H1 (cell line): ENCODE measurements around the gene CEP68. TPM values are rescaled to one million over a fixed set of nuclear protein-coding genes. Genes with fewer than 3 reads are reported as not detected.

ENCODE experiments used
- CTCF ChIA-PET: fragments of 300-600 bp; sonication (Branson Sonifier 250); formaldehyde crosslinking; loops from one replicate; lab custom pipeline; 2021; ENCODE audit not compliant: partially characterized antibody; lab: Charles Lee
- POLR2A ChIA-PET: fragments of 300-600 bp; sonication (Branson Sonifier 250); formaldehyde crosslinking; loops from one replicate; lab custom pipeline; 2021; ENCODE audit warnings: inconsistent platforms; ENCODE audit not compliant: partially characterized antibody; lab: Charles Lee
- DNase-seq, 2 experiments: peaks; one replicate each; pipeline versions ENCODE4 v3.0.0 to v3.0.0-alpha.2; 2010 to 2022; ENCODE audit warnings: low spot score in 2 of 2, low read depth in 1 of 2, mixed read lengths in 1 of 2
- FAIRE-seq: peaks from 2 replicates; lab custom pipeline; 2011; peaks lifted over from hg19 to GRCh38; lab: Jason Lieb, UNC
- H2AFZ ChIP-seq: 2 replicates; pipeline ENCODE4 v1.8.1; 2012; ENCODE audit warnings: low read length, inconsistent platforms
- H2AK5ac ChIP-seq: 2 replicates; pipeline ENCODE4 v1.6.1; 2013; ENCODE audit warnings: low read depth, low read length
- H2BK120ac ChIP-seq: replicated peaks from 2 replicates; pipeline ENCODE3; 2013; ENCODE audit warnings: low read depth, low read length, inconsistent platforms
- H2BK12ac ChIP-seq: 2 replicates; pipeline ENCODE4 v1.6.1; 2013; ENCODE audit warnings: low read depth, low read length
- H2BK15ac ChIP-seq: 2 replicates; pipeline ENCODE4 v1.6.1; 2013; ENCODE audit warnings: low read length
- H2BK20ac ChIP-seq: 2 replicates; pipeline ENCODE4 v1.6.1; 2013; ENCODE audit warnings: low read length
- H2BK5ac ChIP-seq: 2 replicates; pipeline ENCODE4 v1.6.1; 2013; ENCODE audit warnings: low read depth, low read length
- H3K14ac ChIP-seq: 2 replicates; pipeline ENCODE4 v1.6.1; 2013; ENCODE audit warnings: inconsistent platforms; ENCODE audit not compliant: insufficient read length
- H3K18ac ChIP-seq: 2 replicates; pipeline ENCODE4 v1.6.1; 2013; ENCODE audit warnings: low read length; ENCODE audit errors: extremely low read depth
- H3K23ac ChIP-seq: 2 replicates; pipeline ENCODE4 v1.6.1; 2013; ENCODE audit warnings: inconsistent platforms; ENCODE audit not compliant: insufficient read length
- H3K23me2 ChIP-seq: 2 replicates; pipeline ENCODE4 v1.6.1; 2013; ENCODE audit warnings: low read depth, low read length
- H3K27ac ChIP-seq: 2 replicates; pipeline ENCODE4 v1.6.1; 2011; ENCODE audit warnings: low read depth, low read length, inconsistent platforms
- H3K27me3 ChIP-seq, 4 experiments: replicated peaks in 1 of 4; 1 replicate in 1 of 4; 2 replicates in 3 of 4; pipeline versions ENCODE4 v1.6.1 to v1.8.1; 2011 to 2013; ENCODE audit warnings: low read length in 3 of 4, mild to moderate bottlenecking in 3 of 4, inconsistent platforms in 2 of 4, mixed read lengths in 2 of 4, moderate library complexity in 1 of 4; ENCODE audit not compliant: control insufficient read depth in 3 of 4, insufficient read depth in 3 of 4; ENCODE audit errors: extremely low read depth in 1 of 4
- H3K36me3 ChIP-seq, 4 experiments: 2 replicates each; pipeline versions ENCODE4 v1.6.1 to v1.8.1; 2011 to 2013; ENCODE audit warnings: mild to moderate bottlenecking in 4 of 4, low read length in 3 of 4, moderate library complexity in 2 of 4, control low read depth in 1 of 4, inconsistent platforms in 1 of 4; ENCODE audit not compliant: insufficient read depth in 4 of 4, control insufficient read depth in 2 of 4
- H3K4ac ChIP-seq: replicated peaks from 2 replicates; pipeline ENCODE3; 2013; ENCODE audit warnings: low read length, low read depth, mixed read lengths, inconsistent platforms; ENCODE audit not compliant: insufficient read length
- H3K4me1 ChIP-seq, 4 experiments: replicated peaks in 1 of 4; 1 replicate in 1 of 4; 2 replicates in 3 of 4; pipeline versions ENCODE4 v1.6.1 to v1.8.1; 2011 to 2013; ENCODE audit warnings: low read length in 3 of 4, inconsistent platforms in 2 of 4, mixed read lengths in 1 of 4; ENCODE audit not compliant: insufficient read depth in 4 of 4, control insufficient read depth in 3 of 4
- H3K4me2 ChIP-seq, 2 experiments: 2 replicates each; pipeline versions ENCODE4 v1.6.1 to v1.8.1; 2011 to 2013; ENCODE audit warnings: low read depth in 2 of 2, low read length in 2 of 2, control low read depth in 1 of 2, inconsistent platforms in 1 of 2, mild to moderate bottlenecking in 1 of 2; ENCODE audit not compliant: insufficient read depth in 1 of 2
- H3K4me3 ChIP-seq, 4 experiments: fragments of 200-600, 300-600 bp in 1 of 4; sonication (generic), shearing (Covaris generic), sonication (Bioruptor Twin) in 1 of 4; 2 replicates each; pipeline versions ENCODE4 v1.5.1 to v1.8.1; 2011 to 2016; ENCODE audit warnings: low read length in 4 of 4, low read depth in 3 of 4, control low read depth in 2 of 4, inconsistent platforms in 2 of 4, mild to moderate bottlenecking in 2 of 4, mixed read lengths in 1 of 4, moderate library complexity in 1 of 4; ENCODE audit not compliant: insufficient read depth in 2 of 4; ENCODE audit errors: extremely low read depth in 1 of 4
- H3K56ac ChIP-seq: replicated peaks from 2 replicates; pipeline ENCODE3; 2013; ENCODE audit warnings: low read depth, mild to moderate bottlenecking, mixed read lengths, low read length, inconsistent platforms; ENCODE audit not compliant: insufficient read length
- H3K79me1 ChIP-seq: 2 replicates; pipeline ENCODE4 v1.6.1; 2013; ENCODE audit warnings: low read depth, low read length, control low read depth
- H3K79me2 ChIP-seq, 2 experiments: 2 replicates each; pipeline versions ENCODE4 v1.6.1 to v1.8.1; 2012 to 2013; ENCODE audit warnings: low read length in 2 of 2, mild to moderate bottlenecking in 2 of 2, inconsistent platforms in 1 of 2; ENCODE audit not compliant: insufficient read depth in 2 of 2, control insufficient read depth in 1 of 2
- H3K9ac ChIP-seq, 4 experiments: replicated peaks in 1 of 4; 1 replicate in 1 of 4; 2 replicates in 3 of 4; pipeline versions ENCODE4 v1.6.1 to v1.8.1; 2011 to 2013; ENCODE audit warnings: low read depth in 3 of 4, low read length in 3 of 4, control low read depth in 2 of 4, mild to moderate bottlenecking in 2 of 4, moderate library complexity in 2 of 4, inconsistent platforms in 1 of 4; ENCODE audit errors: extremely low read depth in 1 of 4
- H3K9me3 ChIP-seq, 2 experiments: 2 replicates each; pipeline versions ENCODE4 v1.6.1 to v1.8.1; 2012 to 2013; ENCODE audit warnings: mild to moderate bottlenecking in 2 of 2, moderate library complexity in 2 of 2, control low read depth in 1 of 2, inconsistent platforms in 1 of 2, low read depth in 1 of 2, low read length in 1 of 2, mixed read lengths in 1 of 2; ENCODE audit not compliant: insufficient read depth in 2 of 2
- H4K20me1 ChIP-seq, 2 experiments: replicated peaks in 1 of 2; 2 replicates each; pipeline versions ENCODE3 to v1.8.1; 2011 to 2013; ENCODE audit warnings: inconsistent platforms in 2 of 2, low read length in 2 of 2, mild to moderate bottlenecking in 1 of 2; ENCODE audit not compliant: insufficient read depth in 2 of 2, control insufficient read depth in 1 of 2
- H4K5ac ChIP-seq: 2 replicates; pipeline ENCODE4 v1.6.1; 2013; ENCODE audit warnings: low read length, low read depth, mixed read lengths, inconsistent platforms; ENCODE audit not compliant: insufficient read length
- H4K8ac ChIP-seq: 2 replicates; pipeline ENCODE4 v1.8.0; 2013; ENCODE audit warnings: mild to moderate bottlenecking, moderate library complexity, low read length, inconsistent platforms; ENCODE audit not compliant: insufficient read depth; ENCODE audit errors: extremely low read depth
- H4K91ac ChIP-seq: replicated peaks from 2 replicates; pipeline ENCODE3; 2013; ENCODE audit warnings: low read length, mixed read lengths, inconsistent platforms; ENCODE audit not compliant: insufficient read length
- CBX5 ChIP-seq: fragments of 300-800, 300-1000 bp; sonication (generic); IDR thresholded peaks from 2 replicates; pipeline ENCODE4 v1.7.1; 2016; ENCODE audit warnings: antibody characterized with exemption, low read length, low read depth
- CBX8 ChIP-seq: fragments of 300-800, 300-1000 bp; sonication (generic); IDR thresholded peaks from 2 replicates; pipeline ENCODE4 v1.7.1; 2016; ENCODE audit warnings: low read depth, low read length, borderline replicate concordance
- CHD2 ChIP-seq: IDR thresholded peaks from 2 replicates; pipeline ENCODE4 v1.6.1; 2012; ENCODE audit warnings: low read length, improper control_type of control experiment
- CTBP2 ChIP-seq: IDR thresholded peaks from 2 replicates; pipeline ENCODE4 v1.7.0; 2011; ENCODE audit warnings: borderline replicate concordance, mild to moderate bottlenecking, moderate library complexity, mixed read lengths, low read length; ENCODE audit not compliant: insufficient read depth, insufficient read length
- GABPA ChIP-seq: IDR thresholded peaks from 2 replicates; pipeline ENCODE4 v1.6.1; 2011; ENCODE audit warnings: mild to moderate bottlenecking, low read length, moderate library complexity, borderline replicate concordance; ENCODE audit not compliant: insufficient read depth
- HDAC2 ChIP-seq, 2 experiments: fragments of 300-600 bp in 1 of 2; sonication (generic) in 1 of 2; IDR thresholded peaks; 2 replicates each; pipeline ENCODE4 v1.6.1; 2011 to 2012; ENCODE audit warnings: low read depth in 2 of 2, low read length in 2 of 2, mild to moderate bottlenecking in 2 of 2, moderate library complexity in 2 of 2, borderline replicate concordance in 1 of 2, inconsistent platforms in 1 of 2
- JUN ChIP-seq: IDR thresholded peaks from 2 replicates; pipeline ENCODE4 v1.6.1; 2011; ENCODE audit warnings: low read depth, mild to moderate bottlenecking, improper control_type of control experiment, low read length
- KDM4A ChIP-seq: IDR thresholded peaks from one replicate; pipeline ENCODE4 v1.7.1; 2012; ENCODE audit warnings: low read depth, mild to moderate bottlenecking, moderate library complexity, low read length, inconsistent platforms; ENCODE audit not compliant: severe bottlenecking
- MAFK ChIP-seq: IDR thresholded peaks from 2 replicates; pipeline ENCODE4 v1.6.1; 2012; ENCODE audit warnings: low read depth, mild to moderate bottlenecking, improper control_type of control experiment, low read length
- NRF1 ChIP-seq: IDR thresholded peaks from 2 replicates; pipeline ENCODE4 v1.6.1; 2011; ENCODE audit warnings: mild to moderate bottlenecking, low read depth, low read length, improper control_type of control experiment
- POLR2A ChIP-seq, 2 experiments: IDR thresholded peaks; 1 replicate in 1 of 2; 2 replicates in 1 of 2; pipeline ENCODE4 v1.6.1; 2011; ENCODE audit warnings: low read depth in 2 of 2, low read length in 2 of 2, mild to moderate bottlenecking in 2 of 2; ENCODE audit errors: control extremely low read depth in 1 of 2
- POLR2AphosphoS5 ChIP-seq: IDR thresholded peaks from 2 replicates; pipeline ENCODE4 v1.6.1; 2011; ENCODE audit warnings: low read depth, low read length
- RBBP5 ChIP-seq: IDR thresholded peaks from 2 replicates; pipeline ENCODE4 v1.7.1; 2012; ENCODE audit warnings: low read depth, mild to moderate bottlenecking, inconsistent platforms, low read length, moderate library complexity, borderline replicate concordance
- SP4 ChIP-seq: IDR thresholded peaks from 2 replicates; pipeline ENCODE4 v1.6.1; 2012; ENCODE audit warnings: low read length, inconsistent platforms
- TAF1 ChIP-seq: IDR thresholded peaks from 2 replicates; pipeline ENCODE4 v1.6.1; 2011; ENCODE audit warnings: mild to moderate bottlenecking, low read depth, low read length
- WGBS, 2 experiments: shearing (Covaris generic) in 1 of 2; methylation state at CpG; one replicate each; pipeline versions ENCODE4 v1.1.6 to v1.1.7; 2013 to 2015; ENCODE audit warnings: low lambda C conversion rate in 2 of 2, mixed read lengths in 2 of 2, inconsistent platforms in 1 of 2, low coverage in 1 of 2, missing lambda C conversion rate in 1 of 2; ENCODE audit not compliant: insufficient replicate concordance in 2 of 2, insufficient coverage in 1 of 2, insufficient read length in 1 of 2; ENCODE audit errors: extremely low coverage in 1 of 2, missing lambda C conversion rate in 1 of 2; 5-methylcytosine and 5-hydroxymethylcytosine counted together
- polyA plus RNA-seq, 7 experiments: library from polyadenylated mRNA; depleted of rRNA in 3 of 7; stranded (reverse) in 5 of 7; unstranded in 2 of 7; fragments of >200 nt in 5 of 7; fragments of 200-250 nt in 2 of 7; gene quantifications; 1 replicate in 5 of 7; 2 replicates in 1 of 7; 4 replicates in 1 of 7; pipeline versions ENCODE4 v1.2.1 to v1.2.3, GENCODE V29; 2011 to 2013; ENCODE audit warnings: missing spikeins in 2 of 7, mixed read lengths in 2 of 7
- total RNA-seq: library from RNA; stranded (reverse); fragmentation: NEBNext Ultra II Directional; extraction: Animal tissue kit (Norgen Biotek cat#: 25700); gene quantifications from 2 replicates; pipeline ENCODE4 v1.2.1, GENCODE V29; 2021

CEP68 gene
- total and polyA plus RNA-seq, 2 of the 8 experiments (the other 6 are each of a cell fraction or from before 2014, with no cell fraction given), result 23.2 to 24.7 TPM

DNA sequence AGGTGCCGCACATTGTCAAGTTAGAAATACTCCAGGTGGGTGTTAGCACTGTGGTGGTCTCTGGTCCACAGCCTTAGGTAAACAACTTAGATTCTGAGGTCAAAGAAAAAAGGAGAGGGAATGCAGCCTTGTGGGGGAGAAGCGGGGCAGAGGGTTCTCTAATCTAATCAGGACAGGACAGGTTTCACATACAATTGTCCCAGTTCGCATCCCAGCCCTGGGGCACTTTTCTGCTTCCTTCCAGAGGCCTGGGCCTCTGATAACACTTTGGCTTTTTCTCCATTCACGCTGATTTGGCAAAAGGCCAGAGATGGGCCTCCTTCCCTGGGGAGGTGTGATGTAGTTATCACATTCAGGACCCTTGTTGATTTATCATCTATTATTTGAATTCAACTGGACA is 34.5 kb upstream of the CEP68 start:
- H3K18ac ChIP-seq, result no peak overlapping the region
- no peak overlapping the region for H2BK20ac ChIP-seq
- POLR2A ChIA-PET, result interaction anchor here (0.9 kb wide), 1 partner anchor 11 kb away, joined by 3 read pairs; no protein-coding TSS in a partner anchor
- H3K23ac ChIP-seq, result no peak overlapping the region
- H4K91ac ChIP-seq, result no peak overlapping the region
- H3K79me1 ChIP-seq, result peaks cover 2% of the 10 kb centered on the region; the same call in 1 of the 2 replicates
- no peak for DNase-seq
- H3K36me3 ChIP-seq, result no peaks in the 10 kb centered on the region
- H3K27me3 ChIP-seq, result no peaks in the 10 kb centered on the region
- no peak overlapping the region for H2AK5ac ChIP-seq
- no peak overlapping the region for H4K8ac ChIP-seq
- H2BK5ac ChIP-seq, result no peak overlapping the region
- no peak overlapping the region for H2AFZ ChIP-seq
- CTCF ChIA-PET, result interaction anchor here (0.7 to 2.9 kb wide), 7 partner anchors 20 to 107 kb away, joined by 3 to 8 read pairs (median 4); no protein-coding TSS in a partner anchor
- H3K4me1 ChIP-seq, result peaks cover 0 to 3% (median 0%) of the 10 kb centered on the region in 4 experiments; a peak in 1 of 7 replicates
- H3K14ac ChIP-seq, result no peak overlapping the region
- no peak overlapping the region for H2BK15ac ChIP-seq
- no peak overlapping the region for H3K56ac ChIP-seq
- FAIRE-seq, result no peak
- peaks cover 0 to 5% of the 10 kb centered on the region in 2 experiments for H4K20me1 ChIP-seq
- no peaks in the 10 kb centered on the region for H3K9me3 ChIP-seq
- no peaks in the 10 kb centered on the region for H3K23me2 ChIP-seq
- no peak overlapping the region for H3K4ac ChIP-seq
- H4K5ac ChIP-seq, result no peak overlapping the region
- no peak overlapping the region for H3K4me3 ChIP-seq
- H2BK120ac ChIP-seq, result no peak overlapping the region
- WGBS, 2 experiments, result 88% methylated on average over 4 of the region's 4 CpGs; no CpG with 5 or more reads in 1 of the 2 experiments
- H3K79me2 ChIP-seq, result no peaks in the 10 kb centered on the region
- H3K9ac ChIP-seq, result no peak overlapping the region
- no peak overlapping the region for H3K4me2 ChIP-seq
- H3K27ac ChIP-seq, result no peak overlapping the region
- H2BK12ac ChIP-seq, result no peak overlapping the region
- TF ChIP-seq RBBP5 (no peak), GABPA (no peak), TAF1 (no peak), MAFK (no peak), JUN (no peak), NRF1 (no peak), CBX8 (no peak), CTBP2 (no peak), HDAC2 (IDR thresholded peaks at IDR 0.05; ENCODE audit: borderline replicate concordance in 1 of 2, low read depth in 2 of 2, low read length in 2 of 2) (no peak), POLR2A (IDR thresholded peaks at IDR 0.05; ENCODE audit: control extremely low read depth in 1 of 2, low read depth in 2 of 2, low read length in 2 of 2) (no peak), CBX5 (no peak), SP4 (no peak), KDM4A (no peak), POLR2AphosphoS5 (no peak), CHD2 (no peak)
